ENCODE measurements around the gene TMEM208.

TMEM208 gene
- 16.9 to 22.1 reads per million in 2 donors for total RNA-seq

GRCh38 chr16:67226804-67227566 lies at the start of gene TMEM208:
Gene TMEM208 (plus strand): TSS chr16:67227130. CDS start chr16:67227219, 89 bp downstream.
- peak; percentile 90 to 99 (median 96) for DNase-seq

DNA sequence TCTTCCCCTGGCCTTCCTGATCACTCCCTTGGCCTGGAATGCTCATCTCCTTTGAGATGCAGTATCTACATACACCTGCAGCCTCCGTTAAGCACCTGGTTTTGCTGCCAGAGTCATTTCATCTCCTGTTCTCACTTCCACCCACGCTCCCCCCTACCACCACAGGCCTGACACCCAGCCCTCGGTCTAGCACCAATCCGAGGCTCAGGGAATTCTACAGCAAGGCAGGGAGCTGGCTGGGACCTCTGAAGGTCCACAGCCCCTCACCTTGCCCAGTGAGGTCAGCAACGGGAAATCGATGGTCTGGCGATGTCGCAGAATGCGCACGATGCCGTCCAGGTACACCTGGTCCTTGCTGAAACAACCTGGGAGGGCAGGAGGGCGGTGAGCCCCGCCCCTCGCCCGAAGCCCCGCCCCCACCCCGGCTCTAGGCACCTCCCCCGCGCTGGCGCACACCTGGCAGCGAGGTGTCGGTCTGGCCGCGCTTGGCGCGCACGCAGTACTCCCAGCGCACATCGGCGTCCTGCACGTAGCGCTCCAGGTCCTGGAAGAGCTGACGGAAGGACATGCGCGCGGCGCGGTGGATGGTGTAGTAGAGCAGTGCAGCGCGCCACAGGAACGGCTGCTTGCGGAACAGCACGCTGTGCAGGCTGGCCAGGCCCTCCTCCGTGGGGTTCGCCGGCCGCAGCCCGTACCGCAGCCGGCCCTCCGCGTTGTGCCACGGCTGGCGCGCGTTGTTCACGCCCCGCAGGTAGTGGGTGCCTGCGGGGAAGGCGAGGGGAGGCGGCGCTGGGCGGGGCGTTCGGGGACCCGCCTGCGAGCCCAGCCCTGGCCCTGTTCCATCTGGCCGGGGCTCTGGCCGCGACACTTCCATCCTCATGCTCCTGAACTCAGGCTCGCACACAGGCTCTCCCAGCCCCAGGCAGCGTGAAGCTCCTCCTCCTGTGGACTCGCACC lies 48.9 kb upstream of the TMEM208 start:
- peak in 4 of 5 experiments; percentile 38 to 77 (median 48) for DNase-seq

GRCh38 chr16:67179421-67180080 lies 47.4 kb upstream of the TMEM208 start:
- DNase-seq, result no peak

- DNase-seq, result no peak
Observed at GRCh38 chr16:67180166-67180565, 46.8 kb upstream of the TMEM208 start.

- no peak for DNase-seq
Observed at GRCh38 chr16:67181346-67181745, 45.6 kb upstream of the TMEM208 start.

DNA sequence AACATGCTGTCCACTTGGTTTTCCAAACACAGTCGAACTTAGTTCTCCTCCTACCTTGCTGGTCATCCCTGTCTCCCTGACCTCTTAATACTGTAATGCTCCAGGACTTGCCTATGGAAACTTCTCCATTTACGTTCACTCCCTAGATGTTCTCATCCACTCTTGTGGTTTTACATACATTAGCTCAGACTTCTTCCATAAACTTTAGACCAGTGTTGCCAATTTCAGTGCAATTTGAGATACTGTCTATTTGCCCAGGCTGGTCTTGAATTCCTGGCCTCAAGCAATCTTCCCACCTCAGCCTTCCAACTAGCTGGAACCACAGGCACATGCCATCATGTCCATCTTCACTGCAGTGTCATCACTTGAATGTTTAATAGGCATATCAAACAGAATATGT lies 44.6 kb upstream of the TMEM208 start:
- no peak for DNase-seq

- no peak for DNase-seq
Observed at GRCh38 chr16:67183284-67183626, 43.7 kb upstream of the TMEM208 start.

DNA sequence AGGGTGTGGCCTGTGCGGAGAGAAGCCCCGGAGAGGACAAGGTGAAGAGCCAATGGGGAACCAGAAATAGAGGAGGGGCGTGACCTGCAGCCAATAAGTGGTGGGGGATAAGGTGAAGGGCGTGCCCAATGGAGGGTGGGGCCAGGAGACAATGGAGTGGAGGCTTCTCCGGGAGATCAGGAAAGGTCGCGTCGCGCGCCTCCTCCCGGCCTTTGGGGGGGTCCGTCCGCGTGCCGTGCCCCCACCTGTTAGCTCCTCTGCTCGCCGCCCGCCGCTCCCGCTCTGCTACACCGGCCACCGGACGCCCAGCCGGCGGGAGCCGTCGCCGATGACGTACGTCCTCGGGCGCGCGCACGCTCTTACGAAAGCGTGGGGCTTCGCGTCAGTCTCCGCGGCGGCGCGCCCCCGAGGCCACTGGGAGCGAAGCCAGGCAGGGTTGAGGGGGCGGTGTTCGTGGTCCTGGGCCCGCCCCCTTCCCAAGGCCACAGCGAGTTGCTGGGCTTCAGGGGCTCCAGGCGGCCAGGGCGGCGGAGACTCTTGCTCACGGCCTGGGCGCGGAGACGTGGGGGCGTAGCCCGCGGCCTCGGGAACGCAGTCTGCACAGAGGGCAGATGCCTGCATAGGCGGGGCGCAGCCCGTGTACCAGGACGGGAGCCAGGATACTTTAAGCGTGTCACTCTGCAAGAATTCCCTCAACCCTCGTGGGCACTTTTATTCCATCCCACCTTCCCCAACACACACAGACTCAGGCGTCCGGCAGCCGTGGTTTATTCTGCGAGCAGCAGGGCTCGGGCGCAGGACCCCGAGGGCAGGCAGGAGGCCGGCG lies 43.1 kb upstream of the TMEM208 start, which contains the start of gene MATCAP1:
MATCAP1 (minus strand) TSS at position 337 of the 826 bp plus-strand sequence. CDS start 3,353 bp downstream, outside the sequence.
- peak; percentile 79 to 99 (median 92) for DNase-seq

DNA sequence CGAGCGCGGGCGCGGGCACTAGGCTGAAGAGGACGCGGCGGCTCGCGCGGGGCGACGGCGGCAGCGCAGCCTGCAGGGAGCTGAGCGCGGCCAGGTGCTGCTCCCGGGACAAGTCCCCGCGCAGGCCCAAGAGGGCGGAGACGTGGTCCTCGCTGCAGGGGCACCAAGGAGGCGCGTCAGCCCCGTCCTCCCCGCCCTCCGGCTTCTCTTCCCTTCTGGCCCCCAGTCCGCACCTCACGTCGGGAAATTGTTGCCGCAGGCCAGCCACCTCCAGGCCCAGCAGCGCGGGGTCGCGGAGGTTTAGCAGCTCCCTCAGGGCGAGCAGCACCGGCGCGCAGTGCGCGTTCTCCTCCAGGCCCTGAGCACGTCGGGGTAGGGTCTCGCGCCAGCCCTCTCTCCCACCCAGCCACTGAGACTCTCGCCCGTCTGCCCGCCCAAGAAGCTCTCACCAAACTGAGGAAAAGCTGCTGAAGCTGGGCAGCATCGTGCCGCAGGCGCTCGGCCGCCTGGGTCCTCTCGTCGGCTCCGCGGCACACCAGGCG lies 42.4 kb upstream of the TMEM208 start:
- DNase-seq, result peak in 2 of 5 experiments; percentile 36 to 54

DNA sequence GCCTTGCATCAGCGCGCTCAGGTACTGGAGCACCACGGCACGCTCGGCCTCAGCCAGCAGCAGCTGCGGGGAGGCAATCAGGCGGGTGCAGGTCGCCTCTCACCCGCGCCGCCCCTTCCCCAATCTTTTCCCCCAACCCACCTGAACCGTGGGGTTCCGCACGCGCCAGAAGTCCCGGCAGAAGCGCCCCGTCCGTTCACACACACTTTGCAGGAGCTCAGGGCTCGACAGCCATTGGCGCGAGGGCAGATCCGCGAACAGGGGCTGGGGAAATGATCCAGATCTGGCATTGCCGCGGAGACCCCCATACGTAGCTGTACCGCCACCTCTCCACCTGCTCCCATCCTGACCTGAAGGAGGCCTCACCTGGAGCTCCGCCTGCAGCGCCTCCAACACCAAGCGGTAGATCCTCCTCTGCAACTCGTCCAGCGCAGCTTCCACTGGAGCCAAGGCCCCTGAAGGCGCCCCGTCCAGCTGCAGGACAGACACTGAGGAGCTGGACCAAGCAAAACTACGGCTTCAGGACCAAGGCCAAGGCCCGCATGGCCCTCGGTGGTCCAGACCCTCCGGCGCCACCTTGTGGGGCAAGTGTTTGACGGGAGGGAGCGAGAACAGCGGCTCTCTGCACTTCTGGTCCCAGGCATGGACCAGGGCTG lies 41.8 kb upstream of the TMEM208 start:
- DNase-seq, result peak; percentile 62 to 80 (median 76)

DNA sequence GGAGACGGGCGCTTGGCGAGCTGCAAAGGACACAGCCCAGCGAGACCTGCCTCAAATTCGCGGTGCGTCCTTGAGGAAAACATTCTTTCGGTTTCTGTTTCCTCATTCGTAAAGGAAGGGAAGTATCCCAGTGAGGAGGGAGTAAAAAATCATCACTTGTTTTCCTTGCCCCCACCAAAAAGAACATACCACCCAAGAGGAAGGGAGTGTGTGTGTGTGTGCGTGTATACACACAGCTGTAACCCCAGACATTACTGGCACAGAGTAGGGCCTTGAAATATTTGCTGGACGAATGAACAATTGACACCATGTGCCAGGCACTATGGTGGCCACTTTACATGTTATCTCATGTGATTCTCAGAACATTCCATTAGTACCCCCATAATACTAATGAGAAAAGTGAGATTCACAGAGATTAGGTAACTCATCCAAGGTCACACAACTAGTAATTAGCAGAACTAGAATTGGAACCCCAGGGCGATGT lies 41.2 kb upstream of the TMEM208 start:
- no peak for DNase-seq

DNA sequence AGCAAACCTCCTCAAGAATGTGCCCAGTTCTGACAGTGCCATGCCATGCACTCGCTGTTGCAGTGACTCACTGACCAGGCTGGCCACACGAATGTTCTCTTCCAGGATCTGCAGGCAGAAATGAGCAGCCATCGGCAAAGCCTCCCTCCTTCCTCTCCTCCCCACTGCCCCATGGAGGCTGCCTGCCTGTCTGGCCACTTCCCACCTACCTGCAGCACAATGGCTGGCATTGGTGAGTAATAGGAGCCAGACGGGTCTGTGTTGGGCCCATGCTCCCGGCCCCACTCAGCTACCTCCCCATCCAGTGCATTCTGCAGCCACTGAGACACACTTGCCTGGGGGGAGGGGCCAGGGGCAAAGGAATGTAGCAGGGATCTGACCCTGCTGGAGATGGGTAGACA lies 40.4 kb upstream of the TMEM208 start:
- no peak for DNase-seq

DNA sequence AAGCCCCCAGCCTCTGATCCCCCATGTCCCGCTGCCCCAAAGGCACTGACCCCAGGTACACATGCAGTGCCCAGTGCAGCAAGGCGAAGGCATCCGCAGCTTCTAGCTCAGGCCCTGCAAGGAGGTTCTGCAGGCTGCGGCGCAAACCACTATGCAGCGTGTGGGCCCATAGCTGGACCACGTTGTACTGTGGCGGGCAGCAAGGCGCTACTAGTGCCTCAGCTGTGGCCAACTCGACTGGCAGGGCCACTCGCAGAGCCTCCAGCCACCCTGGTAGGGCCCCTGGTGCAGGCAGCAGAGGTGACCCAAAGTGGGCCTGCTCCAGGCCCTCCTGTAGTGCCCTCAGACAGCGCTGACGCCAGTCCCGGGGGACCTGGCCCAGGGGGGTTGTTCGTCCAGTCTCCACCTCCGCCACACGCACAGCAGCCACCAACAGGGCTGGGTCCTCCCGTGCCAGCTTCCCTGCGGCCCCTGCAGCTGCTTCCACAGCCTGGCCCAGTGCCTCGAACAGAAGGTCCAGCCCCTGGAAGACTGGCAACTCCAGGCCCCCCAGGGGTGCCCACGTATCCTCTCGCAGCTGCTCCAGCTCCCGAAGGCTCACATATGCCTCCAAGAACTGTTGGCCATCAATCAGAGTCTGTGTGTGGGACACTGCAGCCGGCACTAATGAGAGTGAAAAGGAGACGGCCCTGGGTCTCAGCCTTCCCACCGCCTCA lies 39.6 kb upstream of the TMEM208 start:
- no peak for DNase-seq

DNA sequence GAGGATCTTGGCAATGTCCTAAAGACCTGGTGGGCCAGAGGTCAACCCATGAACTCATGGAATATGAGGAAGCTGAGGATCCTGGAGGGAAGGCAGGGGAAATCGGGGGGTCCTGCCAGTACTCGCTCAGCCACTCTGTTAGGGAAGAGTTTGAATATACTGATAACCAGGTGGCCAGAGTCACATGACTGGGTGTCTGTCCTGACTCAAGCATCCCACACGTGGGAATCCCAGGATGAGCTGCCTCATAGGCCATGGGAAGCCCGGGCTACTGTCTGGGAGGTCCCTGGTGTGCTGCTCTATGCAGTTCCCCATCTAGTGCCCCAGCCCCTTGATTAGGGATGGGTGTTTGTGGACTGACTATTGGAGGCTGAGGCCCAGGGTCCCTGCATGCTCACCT lies 38.6 kb upstream of the TMEM208 start:
- DNase-seq, result no peak

DNA sequence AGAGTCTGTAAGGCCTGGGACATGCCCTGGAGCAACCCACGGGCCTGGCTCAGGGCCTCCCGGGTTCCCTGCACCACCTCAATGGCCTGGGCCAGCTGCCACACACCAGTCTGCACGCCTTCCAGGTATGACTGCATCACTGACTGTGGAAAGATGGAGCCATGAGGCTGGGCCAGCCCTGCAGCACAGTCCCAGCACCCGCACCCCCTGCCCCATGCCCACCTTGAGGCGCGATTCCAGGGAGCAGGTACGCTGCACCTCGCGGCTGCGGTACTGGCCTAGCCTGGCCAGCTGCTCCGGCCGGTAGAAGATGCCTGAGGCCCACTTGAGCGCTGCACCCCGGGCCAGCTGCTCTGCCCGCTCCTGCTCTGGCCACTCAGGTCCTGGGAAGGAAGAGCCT lies 38.1 kb upstream of the TMEM208 start:
- no peak for DNase-seq

DNA sequence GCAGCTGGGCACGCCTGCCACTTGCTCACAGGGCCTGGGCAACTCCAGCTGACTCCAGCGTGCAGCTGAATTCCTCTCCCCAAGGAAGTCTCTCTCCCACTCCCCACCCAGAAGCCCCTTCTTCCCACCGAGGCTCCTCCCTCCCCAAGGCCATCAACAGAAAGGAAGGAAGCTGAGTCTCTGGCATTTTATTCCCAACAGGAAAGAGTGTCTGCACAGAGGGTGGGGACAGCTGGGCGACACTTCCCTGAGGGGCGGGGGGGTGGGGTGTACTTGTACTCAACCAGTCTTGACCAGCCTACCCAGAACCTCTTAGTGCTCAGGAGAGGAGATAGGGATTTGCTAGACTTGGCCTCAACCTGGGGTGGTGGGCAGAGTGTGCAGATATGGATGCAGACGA lies 36.9 kb upstream of the TMEM208 start, which contains the start of gene EXOC3L1:
EXOC3L1 (minus strand) TSS at position 96 of the 400 bp plus-strand sequence. CDS start 460 bp downstream, outside the sequence.
- DNase-seq, result no peak

DNA sequence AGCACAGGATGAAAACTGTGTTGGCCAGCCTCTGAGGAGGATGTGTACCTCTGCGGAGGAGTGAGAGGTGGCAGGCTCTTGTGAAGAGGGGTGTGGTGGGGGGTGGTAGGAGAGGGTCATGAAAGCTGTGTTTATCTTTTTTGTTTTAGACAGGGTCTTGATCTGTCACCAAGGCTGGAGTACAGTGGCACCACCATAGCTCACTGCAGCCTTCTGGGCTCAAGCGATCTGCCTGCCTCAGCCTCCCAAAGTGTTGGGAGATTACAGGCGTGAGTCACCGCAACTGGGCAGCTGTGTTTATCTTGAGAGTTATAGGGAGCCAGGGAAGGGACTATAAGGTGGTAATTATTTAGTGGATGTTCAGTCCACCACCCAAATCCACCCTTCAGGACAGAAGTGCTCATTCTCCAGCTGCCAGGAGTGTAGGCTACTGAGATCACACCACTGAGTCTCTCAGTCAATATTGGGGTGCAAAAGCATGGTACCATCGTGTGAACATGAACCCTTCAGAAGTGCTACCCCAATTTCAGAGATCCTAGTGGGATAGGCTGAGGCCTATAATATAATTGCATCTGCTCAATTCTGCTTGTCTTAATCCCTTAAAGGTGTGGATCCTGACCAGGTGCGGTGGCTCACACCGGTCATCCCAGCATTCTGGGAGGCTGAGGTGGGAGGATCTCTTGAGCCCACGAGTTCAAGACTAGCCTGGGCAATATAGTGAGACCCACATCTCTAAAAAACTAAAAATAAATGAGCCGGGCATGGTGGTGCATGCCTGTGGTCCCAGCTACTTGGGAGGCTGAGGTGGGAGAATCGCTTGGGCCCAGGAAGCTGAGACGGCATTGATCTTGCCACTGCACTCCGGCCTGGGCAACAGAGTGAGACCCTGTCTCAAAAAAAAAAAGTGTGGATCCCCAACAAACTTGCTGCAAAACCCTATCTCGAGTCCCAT lies 36.2 kb upstream of the TMEM208 start:
- no peak for DNase-seq

- DNase-seq, result no peak
Observed at GRCh38 chr16:67191411-67191994, 35.4 kb upstream of the TMEM208 start.

Measured in T-helper 2 cell (primary cell).